Activated gamma-delta T cell treated with anti-CD3 and anti-CD28 coated beads, Interleukin-2, amount 50 U/mL, for 16 hours (primary cell): Measurements from ENCODE around the gene ZBED2.

Source experiments
- DNase-seq: peaks from one replicate; pipeline ENCODE4 v3.0.0-alpha.2; 2020; ENCODE audit warnings: low read depth

Gene ZBED2

DNA sequence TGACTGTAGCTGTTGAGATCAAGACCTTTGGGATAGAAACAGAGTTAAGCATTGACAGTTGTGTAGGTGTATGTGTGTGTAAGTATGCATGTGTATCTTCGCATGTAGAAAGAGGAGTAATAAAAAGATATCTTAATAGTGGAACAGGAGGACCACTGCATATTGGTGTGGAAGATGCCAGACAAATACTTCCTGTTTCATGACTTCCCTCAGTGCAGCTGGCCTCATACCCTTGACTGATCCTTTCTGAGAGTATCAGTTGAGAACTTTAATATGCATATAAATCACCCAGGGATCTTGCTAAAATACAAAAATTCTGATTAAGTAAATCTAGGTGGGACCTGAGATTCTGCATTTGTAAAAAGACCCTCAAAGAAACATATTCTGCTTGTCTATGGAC, 8.5 kb upstream of the ZBED2 start:
- no peak for DNase-seq

DNA sequence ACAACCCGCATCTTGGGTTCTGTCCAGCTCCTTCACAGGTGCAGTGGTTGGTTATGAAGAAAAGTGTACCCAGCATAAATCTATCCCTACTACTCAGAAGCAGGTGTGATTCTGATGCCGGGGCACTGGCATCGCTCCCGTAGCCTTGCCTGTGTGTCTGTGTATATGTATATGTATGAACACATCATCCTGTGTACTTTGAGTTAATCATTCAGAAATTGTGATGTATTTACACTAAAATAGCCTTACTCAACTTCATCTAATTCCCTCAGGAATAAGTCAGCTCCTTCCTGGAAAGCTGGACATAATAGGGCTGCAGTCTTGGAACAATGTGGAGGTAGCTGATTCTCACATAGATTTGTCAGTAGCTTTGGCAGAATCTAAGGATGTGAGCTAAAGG, 6.7 kb upstream of the ZBED2 start:
- no peak for DNase-seq

DNA sequence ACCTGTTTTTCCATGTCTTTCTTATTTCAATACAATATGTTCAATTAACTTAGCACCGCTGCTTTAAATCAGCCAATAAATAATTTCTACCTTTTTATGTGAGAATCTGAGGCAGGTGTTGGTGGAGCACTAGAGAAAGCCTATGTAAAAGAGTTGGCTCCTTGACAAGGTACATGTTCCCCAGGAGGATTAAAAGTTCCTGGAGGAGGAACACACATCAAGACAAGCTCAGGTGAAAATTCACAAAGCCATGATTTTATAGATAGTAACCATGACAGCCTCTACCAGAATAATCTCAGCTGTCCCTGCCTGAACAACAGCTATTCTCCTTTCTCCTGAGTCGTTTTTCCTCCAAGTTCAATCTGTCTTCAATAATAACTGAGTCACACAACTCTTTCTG, 3.4 kb upstream of the ZBED2 start:
- DNase-seq = no peak

DNA sequence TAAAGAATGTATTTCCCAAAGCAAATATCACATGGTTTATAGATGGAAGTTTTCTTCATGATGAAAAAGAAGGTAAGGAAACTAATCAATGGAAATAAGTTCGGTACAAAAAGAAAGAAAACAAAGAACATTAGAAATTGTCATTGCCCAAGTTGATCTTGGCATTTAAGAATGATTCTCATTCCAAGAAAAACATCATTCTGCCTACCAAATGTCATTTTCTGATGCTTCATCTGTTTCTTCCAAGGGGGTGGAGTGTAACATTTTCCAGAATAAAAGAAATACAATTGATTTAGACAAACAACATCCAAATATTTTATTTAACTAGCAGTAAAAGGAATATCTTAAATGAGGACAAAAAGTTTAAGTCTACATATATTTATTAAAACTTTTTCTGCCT, 3.0 kb upstream of the ZBED2 start:
- no peak for DNase-seq

DNA sequence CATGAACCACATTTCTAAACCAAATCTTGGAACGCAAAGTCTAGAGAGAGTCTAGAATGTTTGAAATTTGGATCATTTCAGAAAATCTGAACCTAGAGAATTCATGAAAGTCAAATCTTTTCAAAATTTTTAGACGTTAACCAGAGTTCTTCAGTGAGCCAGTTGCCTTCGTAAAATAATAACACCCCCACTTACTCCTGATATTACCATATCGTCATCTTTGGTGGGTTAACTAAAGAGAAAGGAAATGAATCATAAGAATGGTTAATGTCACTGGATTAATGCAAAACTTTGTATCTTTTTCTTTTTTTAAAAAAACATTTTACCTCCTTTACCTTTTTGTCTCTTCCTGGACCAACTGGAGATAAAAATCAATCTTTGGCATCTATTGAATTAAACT, 1.2 kb upstream of the ZBED2 start:
- no peak for DNase-seq

DNA sequence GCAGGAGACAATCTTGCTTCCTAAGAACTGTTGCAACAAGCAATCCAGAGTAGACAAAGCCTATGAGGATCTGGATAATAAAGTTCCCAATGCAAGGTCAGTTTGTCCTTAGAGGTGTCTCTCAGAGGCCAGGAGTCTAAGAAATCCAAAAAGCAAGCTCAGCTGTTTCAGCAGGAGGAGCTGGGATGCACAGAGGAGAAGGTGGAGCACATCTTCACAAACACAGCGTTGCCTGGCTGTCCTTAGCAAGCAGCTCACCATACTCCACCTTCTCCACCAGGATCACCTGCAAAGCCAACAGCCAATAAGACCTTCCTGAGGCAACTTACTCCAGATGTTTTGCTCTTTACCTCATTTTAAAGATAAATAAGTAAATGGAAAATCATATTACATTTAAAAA, 365 bp downstream of the ZBED2 start:
- DNase-seq = no peak

DNA sequence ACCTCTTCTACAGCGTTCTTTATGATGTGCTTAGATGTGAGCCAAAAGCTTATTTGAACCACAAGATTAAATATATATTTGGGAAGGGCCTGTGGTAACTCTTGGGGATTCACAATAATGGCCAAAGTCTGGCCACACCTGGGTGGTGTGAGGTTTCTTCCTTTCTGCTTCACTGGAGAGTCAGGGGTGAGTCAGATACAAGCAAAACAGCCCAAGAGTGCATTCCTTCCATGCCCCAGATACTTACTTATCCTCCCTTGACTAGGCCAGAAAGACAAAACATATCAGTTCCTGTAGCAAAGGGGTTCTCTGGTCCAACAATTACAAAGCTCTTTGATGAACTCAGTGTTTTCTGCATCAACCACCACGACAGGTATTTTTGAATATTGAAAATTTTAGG, 941 bp downstream of the ZBED2 start:
- DNase-seq = no peak

DNA sequence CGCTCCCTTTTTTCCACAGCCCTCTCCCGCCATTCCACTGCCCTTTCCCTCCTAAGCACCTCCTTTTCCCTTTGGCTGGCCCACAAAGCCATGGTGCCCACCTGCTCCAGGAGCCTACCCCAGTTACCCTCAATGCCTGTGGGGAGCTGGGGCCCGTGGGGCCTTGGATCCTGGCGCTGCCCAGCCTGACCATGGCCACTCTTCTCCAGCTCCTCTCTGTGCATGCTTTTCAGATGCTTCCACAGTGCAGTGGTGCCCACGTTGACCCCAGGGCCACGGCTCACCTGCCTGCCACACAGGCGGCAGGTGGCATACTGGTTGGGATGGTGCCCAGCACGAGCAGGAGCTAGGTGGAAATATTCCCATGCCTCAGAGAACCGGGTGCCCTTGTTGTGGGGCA, 1.5 kb downstream of the ZBED2 start:
- DNase-seq = no peak

DNA sequence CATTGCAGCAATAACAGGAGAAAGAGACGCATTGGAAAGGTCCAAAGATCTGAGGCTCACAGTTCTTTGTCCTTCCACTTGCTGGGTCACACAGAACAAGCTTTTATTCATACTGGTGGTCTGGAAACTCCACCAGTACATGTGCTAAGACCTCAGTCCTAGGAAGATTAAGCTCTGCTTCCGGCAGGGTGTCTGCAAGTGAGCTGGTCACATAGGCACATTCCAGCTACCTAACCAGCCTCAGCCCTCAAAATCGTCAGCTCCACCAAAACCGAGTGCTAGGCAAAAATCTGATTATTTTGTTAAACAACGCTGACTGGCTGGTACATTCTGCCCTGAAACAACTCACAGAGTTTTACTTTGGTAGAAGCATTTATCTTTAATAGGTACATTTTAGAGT, 2.2 kb downstream of the ZBED2 start:
- no peak for DNase-seq

DNA sequence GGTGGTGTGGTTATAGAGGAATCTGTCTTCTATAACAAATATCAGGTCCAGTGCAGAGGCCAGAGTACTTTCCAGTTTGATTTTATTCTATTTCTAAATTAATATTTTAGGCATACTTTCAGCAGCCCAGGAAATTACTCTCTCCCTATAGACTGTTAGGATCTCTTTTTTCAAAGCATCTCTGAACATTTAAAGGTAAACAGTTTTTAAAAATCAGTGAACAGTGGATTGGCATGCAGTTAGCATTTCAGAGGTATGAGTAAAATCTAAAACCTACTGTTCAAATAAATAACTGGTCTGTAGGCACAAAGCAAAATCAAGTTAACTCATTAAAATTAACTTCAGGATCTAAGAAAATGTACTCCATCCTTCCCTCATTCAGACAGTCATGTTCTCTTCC, 3.0 kb downstream of the ZBED2 start:
- no peak for DNase-seq

DNA sequence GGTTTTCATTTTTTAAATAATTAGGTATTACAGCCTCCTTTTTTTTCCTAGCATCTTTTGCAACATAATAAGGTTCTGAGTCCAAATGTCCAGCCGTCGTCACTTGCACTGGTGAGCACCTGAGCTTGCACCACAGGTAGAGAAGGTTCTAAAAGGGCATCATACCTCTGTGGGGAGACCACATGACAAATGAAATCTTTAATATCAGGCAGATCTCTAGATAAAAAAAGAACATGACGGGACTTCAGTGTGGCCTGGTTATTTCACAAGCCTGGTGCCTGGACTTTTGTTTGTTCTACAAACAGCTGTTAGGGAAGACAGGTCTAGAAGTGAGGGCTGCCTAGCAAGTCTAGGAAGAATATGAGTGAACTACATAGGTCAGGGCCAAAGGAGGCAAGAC, 3.6 kb downstream of the ZBED2 start:
- DNase-seq = no peak

DNA sequence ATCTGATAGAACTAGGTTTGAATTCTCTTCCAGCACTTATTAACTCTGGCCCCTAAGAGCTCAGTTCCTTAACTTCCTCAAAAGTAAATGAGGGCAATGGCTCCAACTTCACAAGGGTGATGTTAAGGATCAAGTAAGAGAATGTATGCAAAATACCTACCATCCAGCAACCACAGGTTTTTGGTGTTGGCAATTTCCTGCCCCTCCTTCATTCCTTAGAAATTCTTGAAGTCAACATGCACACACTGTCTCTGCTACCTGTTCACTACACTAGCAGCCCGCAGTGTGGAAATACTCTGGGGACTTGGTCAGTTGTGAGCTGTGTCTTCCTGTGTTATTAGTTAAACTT, 5.0 kb downstream of the ZBED2 start:
- no peak for DNase-seq

DNA sequence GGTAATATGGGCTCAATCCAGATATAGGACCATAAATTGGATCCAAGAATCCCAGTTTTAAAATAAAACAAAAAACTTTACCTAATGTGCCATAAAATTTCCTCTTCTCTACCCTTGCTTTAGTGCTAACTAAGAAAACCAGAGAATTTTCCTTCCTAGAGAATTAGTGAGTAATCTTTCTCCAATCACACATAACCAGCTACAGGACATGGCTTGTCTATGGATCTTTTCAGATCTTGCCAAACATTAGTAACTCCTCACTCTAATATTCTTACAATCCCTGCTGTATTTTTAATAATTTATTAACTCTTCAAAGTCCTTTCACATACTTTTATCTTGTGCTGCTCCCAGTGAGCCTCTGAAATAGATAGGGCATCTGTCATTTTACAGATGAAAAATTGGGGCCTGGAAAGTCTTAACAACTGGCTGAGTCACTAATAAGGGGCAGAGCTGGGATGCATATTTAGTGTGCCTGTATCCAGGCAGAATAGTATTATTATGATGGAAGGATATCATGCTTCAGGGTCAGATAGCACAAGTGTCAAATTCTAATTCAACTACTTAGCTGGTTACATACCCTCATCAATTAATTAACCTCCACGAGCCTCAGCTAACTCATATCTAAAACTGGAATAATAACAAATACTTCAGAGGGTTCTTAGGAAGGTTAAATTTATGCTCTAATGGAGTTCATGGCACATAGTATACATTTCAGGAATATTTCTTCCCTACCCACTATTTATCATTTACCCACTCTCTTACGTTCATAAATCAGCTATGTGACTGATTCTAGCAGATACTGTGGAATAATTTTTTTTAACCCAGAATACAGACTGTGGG, 5.6 kb downstream of the ZBED2 start:
- DNase-seq = no peak

DNA sequence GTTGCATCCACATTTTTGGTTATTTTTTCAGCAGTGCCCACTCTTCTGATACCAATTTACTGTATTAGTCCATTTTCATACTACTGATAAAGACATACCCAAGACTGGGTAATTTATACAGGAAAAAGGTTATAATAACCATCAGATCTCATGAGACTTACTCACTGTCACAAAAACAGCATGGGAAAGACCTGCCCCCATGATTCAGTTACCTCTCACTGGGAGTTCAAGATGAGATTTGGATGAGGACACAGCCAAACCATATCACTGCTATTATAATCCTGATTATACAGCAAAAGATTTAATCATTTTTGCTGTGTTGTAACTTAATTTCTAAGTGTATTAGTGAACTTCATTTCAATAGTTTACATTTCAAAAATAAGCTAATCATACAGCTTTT, 6.6 kb downstream of the ZBED2 start:
- no peak for DNase-seq

DNA sequence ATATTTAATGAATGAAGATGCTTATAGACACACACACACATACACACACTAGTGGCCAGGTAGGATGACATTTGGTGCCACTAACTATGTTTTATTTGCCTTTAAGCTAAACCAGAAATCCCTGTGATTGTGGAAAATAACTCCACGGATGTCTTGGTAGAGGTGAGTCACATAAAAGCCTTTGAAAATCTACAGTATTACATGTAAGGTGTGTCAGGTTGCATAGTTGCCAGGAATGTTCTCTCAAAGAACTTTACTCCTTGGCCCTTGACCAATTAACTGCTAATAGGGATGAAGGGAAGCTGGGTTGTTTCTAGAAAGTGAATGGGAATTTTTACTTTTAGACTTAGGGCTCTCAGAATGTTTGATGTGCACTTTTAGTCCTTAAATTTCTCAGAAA, 9.9 kb downstream of the ZBED2 start:
- no peak for DNase-seq

DNA sequence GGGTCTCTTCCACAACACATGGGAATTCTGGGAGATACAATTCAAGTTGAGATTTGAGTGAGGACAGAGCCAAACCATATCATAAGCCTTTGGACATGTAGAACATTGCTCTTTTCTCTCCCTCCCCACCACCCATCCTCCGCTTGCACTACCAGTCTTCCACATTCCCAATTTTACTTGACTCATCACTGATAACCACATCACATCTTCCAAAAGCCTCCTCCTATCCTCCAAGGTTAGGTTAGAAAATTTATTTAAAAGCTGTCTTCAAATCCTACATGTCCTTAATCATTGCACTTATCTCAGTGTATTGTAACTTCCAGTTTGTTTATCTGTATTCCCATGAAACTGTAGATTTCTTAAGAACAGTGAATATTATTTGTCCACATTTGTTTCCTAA, 10.4 kb downstream of the ZBED2 start:
- no peak for DNase-seq

DNA sequence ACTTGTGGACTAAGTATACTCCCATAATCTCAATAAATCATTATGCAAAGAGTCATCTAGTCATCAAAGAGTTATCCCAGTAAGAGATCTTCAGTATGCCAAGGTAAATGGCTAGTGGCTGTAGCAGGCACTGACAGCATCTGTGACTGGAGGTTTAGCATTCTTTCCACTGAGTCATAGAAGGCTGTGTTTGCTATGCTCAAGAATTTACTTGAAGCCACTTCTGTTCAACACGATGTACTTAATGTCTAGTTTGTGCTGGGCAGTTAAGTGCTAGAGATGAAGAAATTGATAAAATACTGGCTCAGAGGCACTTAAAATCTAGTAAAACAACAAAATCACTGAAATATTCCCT, 13.0 kb downstream of the ZBED2 start:
- DNase-seq = no peak

DNA sequence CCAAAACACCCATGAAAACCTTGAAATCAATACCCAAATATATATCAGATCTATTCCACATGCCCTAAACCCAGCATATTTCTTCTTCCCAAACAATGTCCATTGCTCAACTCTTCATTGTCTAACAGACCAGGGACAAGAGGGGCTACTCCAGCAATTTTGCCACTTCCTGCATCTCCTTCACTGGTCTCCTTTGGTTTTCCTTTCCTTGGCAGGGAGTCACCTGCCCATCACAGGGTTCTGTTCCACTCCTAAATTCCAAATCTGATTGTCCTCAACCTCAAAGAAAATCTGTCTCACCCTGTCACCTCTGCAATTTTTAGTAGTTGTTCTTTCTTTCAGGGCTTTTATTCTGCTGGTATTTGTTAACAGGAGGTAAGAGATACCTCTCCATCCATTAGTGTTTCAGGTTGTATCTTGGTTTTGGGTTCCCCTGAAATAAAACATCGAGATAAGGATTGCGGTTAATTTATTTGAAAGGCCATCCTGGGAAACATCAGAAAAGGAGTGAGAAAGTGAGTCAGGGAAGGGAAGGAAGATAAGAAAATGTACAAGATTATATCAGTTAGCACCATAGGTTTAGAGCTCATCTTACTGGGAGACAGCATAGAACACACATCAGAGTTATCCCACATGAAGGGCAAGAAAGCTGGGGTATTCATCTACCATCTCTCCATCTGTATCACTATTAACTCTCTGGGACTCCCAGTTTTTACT, 13.6 kb downstream of the ZBED2 start:
- no peak for DNase-seq

DNA sequence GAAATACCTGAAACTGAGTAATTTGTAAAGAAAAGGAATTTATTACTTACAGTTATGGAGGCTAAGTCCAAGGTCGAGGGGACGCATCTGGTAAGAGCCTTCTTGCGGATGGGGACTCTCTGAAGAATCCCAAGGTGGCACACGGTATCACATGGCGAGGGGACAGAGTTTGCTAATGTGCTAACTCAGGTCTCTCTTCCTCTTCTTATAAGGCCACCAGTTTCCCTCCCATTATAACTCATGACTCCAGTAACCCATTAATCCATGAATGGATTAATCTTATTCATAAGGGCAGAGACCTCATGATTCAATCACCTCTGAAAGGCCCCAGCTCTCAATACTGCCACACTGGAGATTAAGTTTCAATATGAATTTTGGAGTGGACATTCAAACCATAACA, 15.7 kb downstream of the ZBED2 start:
- no peak for DNase-seq

DNA sequence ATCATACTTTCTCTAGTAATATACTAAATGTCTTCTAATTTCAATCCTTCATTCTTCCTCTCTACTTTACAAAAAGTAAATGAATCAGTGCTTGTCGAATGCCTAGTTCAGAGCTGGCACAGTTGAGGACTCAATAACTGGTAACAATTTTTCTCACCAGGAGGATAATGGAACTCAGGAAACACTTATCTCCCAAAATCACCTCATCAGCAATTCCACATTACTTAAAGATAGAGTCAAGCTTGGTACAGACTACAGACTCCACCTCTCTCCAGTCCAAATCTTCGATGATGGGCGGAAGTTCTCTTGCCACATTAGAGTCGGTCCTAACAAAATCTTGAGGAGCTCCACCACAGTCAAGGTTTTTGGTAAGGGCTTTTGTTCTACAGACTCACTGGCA, 16.3 kb downstream of the ZBED2 start:
- no peak for DNase-seq

DNA sequence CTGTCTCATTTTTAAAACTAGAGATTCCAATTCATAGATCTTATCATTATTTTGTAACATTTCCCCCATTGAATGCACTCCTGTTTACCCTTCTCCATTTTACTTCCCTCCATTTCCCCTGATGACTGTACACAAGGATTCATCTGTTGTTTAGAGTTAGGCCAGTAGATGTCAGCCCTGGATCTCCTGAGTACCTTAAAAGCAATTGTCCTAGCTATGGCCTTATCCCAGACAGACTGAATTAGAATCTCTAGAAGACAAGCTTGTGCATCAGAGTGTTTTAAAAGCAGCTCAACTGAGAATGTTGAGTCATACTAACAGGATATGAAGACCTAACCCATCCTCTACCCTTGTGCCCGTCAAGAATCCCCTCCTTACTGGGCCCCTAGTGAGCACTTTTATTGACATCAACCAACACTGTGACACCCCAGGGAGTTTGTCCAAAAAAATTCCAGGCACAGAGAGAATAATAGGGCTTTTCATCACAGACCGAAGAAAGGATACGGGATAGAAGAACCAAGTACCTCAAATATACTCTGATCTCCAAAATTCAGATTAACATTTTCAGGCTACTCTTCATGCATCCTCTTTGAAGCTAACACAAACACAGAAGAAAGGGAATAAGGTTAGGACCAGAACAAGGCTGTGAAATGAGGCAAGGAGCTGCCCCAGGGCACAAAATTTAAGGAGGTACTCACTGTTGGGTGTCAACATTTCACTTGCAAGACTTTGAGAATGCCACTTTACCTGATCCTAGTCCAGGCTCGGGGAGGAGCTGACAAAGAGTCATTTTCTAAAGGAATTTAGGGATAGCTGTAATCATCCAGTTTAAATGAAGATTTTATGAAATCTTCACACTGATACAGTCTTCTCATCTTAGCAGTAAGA, 17.1 kb downstream of the ZBED2 start:
- DNase-seq = no peak

DNA sequence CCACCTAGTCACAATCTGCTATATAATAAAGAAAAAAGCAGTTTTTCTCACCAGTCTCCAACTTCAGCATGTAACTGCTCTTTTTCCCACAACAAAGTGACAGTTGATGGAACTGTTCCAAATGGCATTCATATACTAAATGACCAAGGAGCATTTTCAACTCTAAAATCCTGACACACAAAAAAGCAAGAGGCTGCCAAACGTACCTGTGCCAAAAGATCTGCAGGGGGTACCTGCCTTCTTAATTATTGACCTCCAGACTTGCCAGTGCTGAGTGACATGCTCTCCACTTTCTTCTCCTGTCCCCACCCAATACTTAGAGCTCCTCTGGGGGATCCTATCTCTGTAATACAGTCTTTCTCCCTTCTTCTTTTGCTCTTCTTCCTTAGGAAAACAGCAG, 18.0 kb downstream of the ZBED2 start:
- no peak for DNase-seq

DNA sequence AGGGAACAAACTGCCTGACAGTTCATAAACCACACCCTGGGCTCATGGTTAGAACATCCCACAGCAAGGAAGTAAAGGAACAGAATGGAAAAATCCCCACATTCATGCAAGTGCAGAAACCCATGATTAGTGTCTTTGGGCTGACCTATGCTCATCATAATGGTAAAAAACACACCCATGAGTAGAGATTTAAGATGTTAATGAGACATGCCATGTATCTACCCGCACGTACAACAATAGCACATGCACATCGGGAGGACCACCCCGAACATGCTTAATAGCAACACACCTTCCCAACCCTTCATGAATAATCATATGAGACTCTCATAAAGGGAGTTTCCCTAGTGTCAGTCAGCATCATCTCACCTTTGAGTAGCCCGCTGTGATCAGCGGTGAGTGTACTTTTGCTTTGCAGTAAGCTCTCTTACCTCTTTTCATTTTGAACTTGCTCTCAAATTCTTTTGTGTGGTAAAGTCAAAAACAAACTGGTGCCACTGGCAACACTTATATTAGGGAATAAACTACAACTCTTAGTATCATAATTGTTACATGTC, 23.2 kb downstream of the ZBED2 start:
- no peak for DNase-seq
